ENCODE measurements around the gene PCBD1. TPM values are rescaled to one million over a fixed set of nuclear protein-coding genes. Genes with fewer than 3 reads are reported as not detected.

Gene PCBD1
- total and polyA plus RNA-seq, 3 donors from 2014 or later: 49.6 to 71.2 (median 61.9) TPM

DNA sequence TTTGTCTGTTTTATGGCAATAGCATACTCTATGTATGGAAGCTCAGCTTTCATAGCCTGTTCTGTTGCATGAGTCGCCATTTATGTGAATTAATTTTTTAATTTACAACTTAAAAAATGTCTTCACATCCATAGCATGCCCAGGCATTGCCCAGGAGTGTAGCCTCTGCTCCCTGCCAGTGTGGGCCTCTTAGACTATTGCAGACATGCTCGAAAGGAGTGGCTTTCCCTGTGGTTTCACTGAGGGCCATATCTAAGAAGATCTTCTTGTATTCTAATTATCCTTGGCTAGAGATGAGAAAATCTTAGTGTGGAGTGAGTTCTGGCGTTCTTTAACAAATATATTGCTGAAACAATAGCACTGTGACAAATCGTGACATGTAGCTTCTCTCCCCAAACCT, 35.3 kb downstream of the PCBD1 start:
- no peak overlapping the region for H3K27ac ChIP-seq
- no peak overlapping the region for H3K4me3 ChIP-seq
- intact Hi-C loops (cut with DNase I; ENCODE audit: low total_unique reads): no loop called here
- H3K9me3 ChIP-seq: no peaks in the 10 kb centered on the region
- no peak for TF ChIP-seq POLR2A (IDR thresholded peaks at IDR 0.05)
- TF ChIP-seq, protein P1, sequence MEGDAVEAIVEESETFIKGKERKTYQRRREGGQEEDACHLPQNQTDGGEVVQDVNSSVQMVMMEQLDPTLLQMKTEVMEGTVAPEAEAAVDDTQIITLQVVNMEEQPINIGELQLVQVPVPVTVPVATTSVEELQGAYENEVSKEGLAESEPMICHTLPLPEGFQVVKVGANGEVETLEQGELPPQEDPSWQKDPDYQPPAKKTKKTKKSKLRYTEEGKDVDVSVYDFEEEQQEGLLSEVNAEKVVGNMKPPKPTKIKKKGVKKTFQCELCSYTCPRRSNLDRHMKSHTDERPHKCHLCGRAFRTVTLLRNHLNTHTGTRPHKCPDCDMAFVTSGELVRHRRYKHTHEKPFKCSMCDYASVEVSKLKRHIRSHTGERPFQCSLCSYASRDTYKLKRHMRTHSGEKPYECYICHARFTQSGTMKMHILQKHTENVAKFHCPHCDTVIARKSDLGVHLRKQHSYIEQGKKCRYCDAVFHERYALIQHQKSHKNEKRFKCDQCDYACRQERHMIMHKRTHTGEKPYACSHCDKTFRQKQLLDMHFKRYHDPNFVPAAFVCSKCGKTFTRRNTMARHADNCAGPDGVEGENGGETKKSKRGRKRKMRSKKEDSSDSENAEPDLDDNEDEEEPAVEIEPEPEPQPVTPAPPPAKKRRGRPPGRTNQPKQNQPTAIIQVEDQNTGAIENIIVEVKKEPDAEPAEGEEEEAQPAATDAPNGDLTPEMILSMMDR (IDR thresholded peaks at IDR 0.05): no peak
- H3K36me3 ChIP-seq (ENCODE audit: low read depth, missing control alignments): no peaks in the 10 kb centered on the region
- peaks cover 6% of the 10 kb centered on the region for H3K4me1 ChIP-seq
- WGBS, 2 donors: 92 to 96% methylated on average over 4 of the region's 4 CpGs
- no peak for DNase-seq
- no peaks in the 10 kb centered on the region for H3K27me3 ChIP-seq

DNA sequence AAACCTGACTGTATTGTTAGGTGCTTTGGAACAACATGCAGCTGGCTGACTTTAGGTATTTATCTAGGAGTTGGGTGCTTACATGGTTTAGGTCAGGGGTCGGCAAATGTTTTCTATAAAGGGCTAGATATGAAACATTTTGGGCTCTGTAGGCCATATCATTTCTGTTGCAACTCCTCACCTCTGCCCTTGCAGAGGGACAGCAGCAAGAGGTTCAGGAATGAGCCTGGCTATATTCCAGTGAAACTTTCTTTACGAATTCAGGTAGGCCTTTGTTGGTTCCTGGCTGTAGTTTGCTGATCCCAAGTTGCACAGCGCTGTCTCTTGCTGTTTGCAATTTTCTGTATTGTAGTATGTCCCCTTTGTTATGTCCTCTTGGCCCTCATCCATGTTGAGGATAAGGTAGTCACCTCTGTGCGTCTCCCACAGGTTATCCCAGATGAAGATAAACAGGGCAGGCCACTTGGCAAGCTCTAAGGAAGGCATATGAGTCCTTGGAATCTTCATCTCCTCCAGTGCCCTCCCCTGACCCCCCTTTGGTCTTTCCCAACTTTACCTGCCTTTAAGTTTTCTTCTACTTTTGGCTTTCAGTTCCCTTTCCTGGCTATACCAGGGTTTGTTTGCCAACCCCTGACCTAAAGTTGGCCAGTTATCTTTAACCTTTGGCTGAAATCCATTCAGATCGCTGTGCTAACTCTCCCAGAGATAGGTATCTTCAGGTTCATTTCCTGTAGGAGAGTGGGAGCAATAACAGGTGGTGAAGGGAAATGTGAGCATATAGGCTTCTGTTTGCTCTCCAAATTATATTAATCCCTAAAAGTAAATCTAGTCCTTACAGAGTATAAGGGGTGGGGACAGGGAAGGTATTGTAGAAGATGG, 36.5 kb downstream of the PCBD1 start:
- no peaks in the 10 kb centered on the region for H3K36me3 ChIP-seq (ENCODE audit: low read depth, missing control alignments)

DNA sequence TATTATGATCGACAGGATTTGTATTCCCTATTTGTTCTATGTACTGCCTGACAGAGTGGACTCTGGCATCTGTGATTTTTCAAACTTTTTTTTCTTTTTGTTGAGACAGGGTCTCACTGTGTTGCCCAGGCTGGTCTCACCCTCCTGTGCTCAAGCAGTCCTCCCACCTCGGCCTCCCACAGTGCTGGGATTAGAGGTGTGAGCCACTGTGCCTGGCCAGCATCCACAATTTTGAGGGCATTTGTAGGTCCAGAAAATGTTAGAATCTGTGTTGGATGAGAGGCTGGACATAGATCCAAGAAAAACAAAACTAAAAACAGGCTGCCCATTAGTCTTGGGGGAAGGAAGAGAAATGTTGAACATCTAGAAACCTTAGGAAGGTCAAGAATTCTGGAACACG, 38.3 kb downstream of the PCBD1 start:
- no peak for DNase-seq
- Histone ChIP-seq H3K27ac (no peak overlapping the region), H3K9me3 (no peaks in the 10 kb centered on the region), H3K4me3 (no peak overlapping the region), H3K36me3 (ENCODE audit: low read depth, missing control alignments) (no peaks in the 10 kb centered on the region), H3K27me3 (no peaks in the 10 kb centered on the region), H3K4me1 (peaks cover 21% of the 10 kb centered on the region)
- TF ChIP-seq, protein P1 (IDR thresholded peaks at IDR 0.05): no peak
- TF ChIP-seq POLR2A (IDR thresholded peaks at IDR 0.05): no peak
- intact Hi-C loops (cut with DNase I; ENCODE audit: low total_unique reads): no loop called here
- WGBS, 2 donors: 67 to 69% methylated on average over 3 of the region's 3 CpGs

More for the DNA sequence above, 36.5 kb downstream of the PCBD1 start:
- intact Hi-C loops (cut with DNase I; ENCODE audit: low total_unique reads): no loop called here
- no peak for DNase-seq
- 75 to 88% methylated on average over 5 of the region's 5 CpGs for WGBS, 2 donors
- Histone ChIP-seq H3K4me1 (peaks cover 17% of the 10 kb centered on the region), H3K9me3 (no peaks in the 10 kb centered on the region), H3K27ac (no peak overlapping the region), H3K4me3 (no peak overlapping the region), H3K27me3 (no peaks in the 10 kb centered on the region)
- TF ChIP-seq, protein P1 (IDR thresholded peaks at IDR 0.05): no peak
- no peak for TF ChIP-seq POLR2A (IDR thresholded peaks at IDR 0.05)

DNA sequence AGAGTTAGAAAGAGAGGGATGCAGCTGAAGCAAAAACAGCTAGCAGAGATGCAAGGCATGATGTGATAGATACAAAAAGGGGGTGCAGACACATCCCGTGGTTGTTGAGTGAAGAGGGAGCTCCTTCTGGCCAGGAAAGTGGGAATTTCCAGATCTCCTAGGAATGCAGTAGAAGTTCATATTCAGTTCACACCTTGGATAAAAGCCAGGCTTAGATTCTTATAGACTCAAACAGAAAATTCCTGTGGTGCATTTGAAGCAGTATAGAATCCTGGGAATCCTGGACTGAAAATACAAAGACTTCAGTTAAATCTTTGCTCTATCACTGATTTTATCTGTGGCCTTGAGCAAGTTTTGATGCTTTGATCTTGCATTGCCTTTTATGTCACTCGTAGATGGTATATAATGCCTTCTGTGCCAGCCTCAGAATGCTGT, 38.8 kb downstream of the PCBD1 start:
- Histone ChIP-seq H3K4me3 (no peak overlapping the region), H3K9me3 (no peaks in the 10 kb centered on the region), H3K27me3 (no peaks in the 10 kb centered on the region), H3K27ac (no peak overlapping the region), H3K36me3 (ENCODE audit: low read depth, missing control alignments) (no peaks in the 10 kb centered on the region), H3K4me1 (peaks cover 21% of the 10 kb centered on the region)
- intact Hi-C loops (cut with DNase I; ENCODE audit: low total_unique reads): no loop called here
- no peak for DNase-seq
- TF ChIP-seq, protein P1 (IDR thresholded peaks at IDR 0.05): no peak
- TF ChIP-seq POLR2A (IDR thresholded peaks at IDR 0.05): no peak
- 57 to 69% methylated on average over 2 of the region's 2 CpGs for WGBS, 2 donors

Data from testis (tissue), 3 donors.